A549 (cell line): ENCODE data around the gene MTERF2. TPM values are rescaled to one million over a fixed set of nuclear protein-coding genes. Genes with fewer than 3 reads are reported as not detected.
"Not testable (repeated sequence)": the region's sequence is repeated elsewhere in the genome, so short reads cannot be mapped to it uniquely, and the experiment has no call there.

Source experiments
- ATAC-seq, 2 experiments: fragments of 200-7000 bp in 1 of 2; fragments of >200 bp in 1 of 2; cut with Nextera tagmentation in 1 of 2; cut with Tn5 transposase in 1 of 2; 3 replicates each; pipeline versions ENCODE4 v1.8.0 to v1.9.1; 2018 to 2020; ENCODE audit warnings: mild to moderate bottlenecking in 1 of 2, moderate library complexity in 1 of 2
- CTCF ChIA-PET: fragments of 300-600 bp; sonication (Branson Sonifier 250); formaldehyde crosslinking; extraction: SDS; loops from one replicate; lab custom pipeline; 2021; ENCODE audit warnings: antibody characterized with exemption, inconsistent platforms; lab: Yijun Ruan, JAX
- POLR2A ChIA-PET: fragments of 350-600 bp; formaldehyde crosslinking; extraction: SDS; loops from one replicate; lab custom pipeline; 2021; ENCODE audit warnings: antibody characterized with exemption, inconsistent platforms; lab: Yijun Ruan, JAX
- DNase-seq, 2 experiments: peaks; one replicate each; pipeline versions ENCODE4 v3.0.0 to v3.0.0-alpha.2; 2011 to 2016; ENCODE audit warnings: low read depth in 1 of 2, low spot score in 1 of 2
- FAIRE-seq: peaks from 2 replicates; lab custom pipeline; 2011; peaks lifted over from hg19 to GRCh38; lab: Jason Lieb, UNC
- H3K27ac ChIP-seq, 2 experiments: fragments of >200 bp; sonication (Bioruptor Twin); formaldehyde crosslinking; 3 replicates each; pipeline ENCODE4 v1.5.1; 2016 to 2017
- H3K4me1 ChIP-seq: fragments of >200 bp; sonication (Bioruptor Twin); formaldehyde crosslinking; 3 replicates; pipeline ENCODE4 v1.6.1; 2016
- H3K4me2 ChIP-seq: fragments of >200 bp; sonication (Bioruptor Twin); formaldehyde crosslinking; 3 replicates; pipeline ENCODE4 v1.6.1; 2016
- H3K4me3 ChIP-seq: fragments of >200 bp; sonication (Bioruptor Twin); formaldehyde crosslinking; 3 replicates; pipeline ENCODE4 v1.5.1; 2016
- H3K9me3 ChIP-seq: fragments of >200 bp; sonication (Bioruptor Twin); formaldehyde crosslinking; 3 replicates; pipeline ENCODE4 v1.6.1; 2016
- CBX2 ChIP-seq: fragments of 200-600 bp; sonication (generic); IDR thresholded peaks from 2 replicates; pipeline ENCODE4 v1.6.1; 2016; ENCODE audit warnings: low read depth, mild to moderate bottlenecking, borderline replicate concordance
- CEBPB ChIP-seq, 2 experiments: fragments of >200 bp in 1 of 2; sonication (Bioruptor Twin) in 1 of 2; formaldehyde crosslinking in 1 of 2; IDR thresholded peaks; 2 replicates each; pipeline ENCODE4 v1.6.1; 2012 to 2016
- CHD2 ChIP-seq: fragments of 150-350 bp; IDR thresholded peaks from 2 replicates; pipeline ENCODE4 v1.6.1; 2014; ENCODE audit warnings: low read length; ENCODE audit not compliant: partially characterized antibody
- CHD4 ChIP-seq: fragments of 200-600 bp; sonication (generic); IDR thresholded peaks from 2 replicates; pipeline ENCODE4 v1.6.1; 2016; ENCODE audit warnings: antibody characterized with exemption, mild to moderate bottlenecking, borderline replicate concordance
- CTCF ChIP-seq: fragments of >200 bp; sonication (Bioruptor Twin); formaldehyde crosslinking; IDR thresholded peaks from 3 replicates; pipeline ENCODE4 v1.5.1; 2016
- ELK1 ChIP-seq: fragments of 150-350 bp; IDR thresholded peaks from 2 replicates; pipeline ENCODE4 v1.6.1; 2014; ENCODE audit warnings: low read depth, mild to moderate bottlenecking, low read length
- GATA3 ChIP-seq: IDR thresholded peaks from 2 replicates; pipeline ENCODE4 v1.6.1; 2012; ENCODE audit warnings: borderline replicate concordance
- HEYL ChIP-seq: fragments of 250-450 bp; sonication (Bioruptor Pico); IDR thresholded peaks from 2 replicates; pipeline ENCODE4 v1.8.0; 2021; ENCODE audit warnings: mild to moderate bottlenecking, moderate library complexity
- HOXB5 ChIP-seq: fragments of 250-450 bp; sonication (Bioruptor Pico); IDR thresholded peaks from 2 replicates; pipeline ENCODE4 v1.5.0; 2020; ENCODE audit warnings: mild to moderate bottlenecking, moderate library complexity
- MAFK ChIP-seq: fragments of 450-650 bp; IDR thresholded peaks from 2 replicates; pipeline ENCODE4 v1.6.1; 2014; ENCODE audit not compliant: partially characterized antibody
- MAX ChIP-seq: IDR thresholded peaks from 2 replicates; pipeline ENCODE4 v1.6.1; 2012
- NFE2L2 ChIP-seq: fragments of 150-350 bp; conservative IDR thresholded peaks from 2 replicates; pipeline ENCODE4 v1.6.1; 2014; ENCODE audit warnings: low read length
- NPAS2 ChIP-seq: fragments of 250-450 bp; sonication (Bioruptor Pico); IDR thresholded peaks from 2 replicates; pipeline ENCODE4 v1.8.0; 2022; ENCODE audit warnings: mild to moderate bottlenecking, moderate library complexity, borderline replicate concordance
- NR3C1 ChIP-seq: fragments of >200 bp; sonication (Bioruptor Twin); formaldehyde crosslinking; IDR thresholded peaks from 3 replicates; pipeline ENCODE4 v1.6.1; 2017
- PBX3 ChIP-seq: IDR thresholded peaks from 2 replicates; pipeline ENCODE4 v1.6.1; 2012
- PHF8 ChIP-seq: fragments of 200-600 bp; sonication (generic); IDR thresholded peaks from 2 replicates; pipeline ENCODE4 v1.6.1; 2016; ENCODE audit warnings: low read depth, mild to moderate bottlenecking, antibody characterized with exemption, moderate library complexity, borderline replicate concordance
- RAD21 ChIP-seq, 2 experiments: fragments of >200 bp in 1 of 2; sonication (Bioruptor Twin) in 1 of 2; formaldehyde crosslinking in 1 of 2; IDR thresholded peaks in 1 of 2; conservative IDR thresholded peaks in 1 of 2; 2 replicates in 1 of 2; 3 replicates in 1 of 2; pipeline ENCODE4 v1.6.1; 2012 to 2018; ENCODE audit warnings: inconsistent platforms in 1 of 2
- RCOR1 ChIP-seq: fragments of 150-350 bp; IDR thresholded peaks from 2 replicates; pipeline ENCODE4 v1.6.1; 2014; ENCODE audit warnings: antibody characterized with exemption, low read length, low read depth
- RFX5 ChIP-seq: fragments of 450-650 bp; IDR thresholded peaks from 2 replicates; pipeline ENCODE4 v1.7.1; 2014; ENCODE audit warnings: antibody characterized with exemption, mild to moderate bottlenecking, moderate library complexity
- USF2 ChIP-seq: fragments of 450-650 bp; IDR thresholded peaks from 2 replicates; pipeline ENCODE4 v1.6.1; 2014; ENCODE audit warnings: antibody characterized with exemption
- ZSCAN20 ChIP-seq: fragments of 250-450 bp; sonication (Bioruptor Pico); IDR thresholded peaks from 2 replicates; pipeline ENCODE4 v1.8.0; 2022; ENCODE audit warnings: mild to moderate bottlenecking, moderate library complexity
- WGBS: methylation state at CpG from one replicate; pipeline ENCODE4 v1.1.6; 2017; ENCODE audit errors: missing lambda C conversion rate; 5-methylcytosine and 5-hydroxymethylcytosine counted together
- polyA plus RNA-seq, 4 experiments: library from polyadenylated mRNA; depleted of rRNA in 3 of 4; stranded (reverse); fragments of >200 nt; fragmentation: RNase III in 1 of 4; extraction: RNeasy Plus Mini Kit Qiagen cat#74134 plus additional on column Dnase treatment in 1 of 4; gene quantifications; 2 replicates in 3 of 4; 3 replicates in 1 of 4; pipeline ENCODE4 v1.2.3, GENCODE V29; 2011 to 2017

MTERF2 gene
- polyA plus RNA-seq, 2 of the 4 experiments (the other 2 are of a cell fraction), result 13.9 to 14.5 TPM

GRCh38 chr12:107007411-107007810, 20.5 kb upstream of the MTERF2 start (continued):
- TF ChIP-seq CTCF (no peak), MAFK (no peak), NFE2L2 (no peak), PBX3 (no peak), ZSCAN20 (no peak), CHD2 (no peak)

GRCh38 chr12:107002665-107003064, 15.7 kb upstream of the MTERF2 start:
- FAIRE-seq, H3K27ac ChIP-seq, H3K9me3 ChIP-seq, H3K4me3 ChIP-seq, H3K4me2 ChIP-seq, POLR2A ChIA-PET, H3K4me1 ChIP-seq, DNase-seq, ATAC-seq: not testable (repeated sequence)
- 86% methylated on average over 4 of the region's 4 CpGs for WGBS
- CTCF ChIA-PET, result interaction anchor here (1.5 kb wide), 1 partner anchor 9 kb away, joined by 4 read pairs; no protein-coding TSS in a partner anchor

GRCh38 chr12:106999446-106999845, 12.5 kb upstream of the MTERF2 start:
- no peak for DNase-seq
- Histone ChIP-seq H3K4me2 (no peak overlapping the region), H3K9me3 (no peaks in the 10 kb centered on the region), H3K4me1 (peaks cover 9% of the 10 kb centered on the region), H3K4me3 (no peak overlapping the region), H3K27ac (no peak overlapping the region)
- no peak for TF ChIP-seq NR3C1
- TF ChIP-seq RFX5, result no peak
- no peak for TF ChIP-seq CHD4
- no peak for TF ChIP-seq HEYL (CRISPR knock-in tag)
- no peak for TF ChIP-seq RAD21 (conservative IDR thresholded peaks at IDR 0.05 in 1 of 2, IDR thresholded peaks at IDR 0.05 in 1 of 2)
- no peak for TF ChIP-seq PHF8
- TF ChIP-seq HOXB5 (CRISPR knock-in tag), result no peak
- TF ChIP-seq GATA3, result no peak
- no peak for TF ChIP-seq CEBPB (IDR thresholded peaks at IDR 0.05)
- no peak for TF ChIP-seq NPAS2 (CRISPR knock-in tag)
- TF ChIP-seq MAX, result no peak
- no peak for TF ChIP-seq ELK1
- TF ChIP-seq RCOR1, result no peak
- TF ChIP-seq USF2, result no peak
- TF ChIP-seq MAFK, result no peak
- no peak for TF ChIP-seq CBX2
- WGBS, result 84% methylated on average over 6 of the region's 6 CpGs
- ChIA-PET CTCF (interaction anchor here (1.6 kb wide), 2 partner anchors 12 to 14 kb away, joined by 5 to 6 read pairs; partner anchors contain the start of gene MTERF2), POLR2A (no interaction called here)
- no peak for FAIRE-seq
- ATAC-seq, result no peak
